GM21390 (cell line): ENCODE measurements around the gene TRIM27.
A peak's percentile ranks its signal among the peaks of the same experiment; 100 is the strongest.
"Not testable (repeated sequence)": the region's sequence is repeated elsewhere in the genome, so short reads cannot be mapped to it uniquely, and the experiment has no call there.

Source experiments
- ATAC-seq: cut with Tn5 transposase; IDR thresholded peaks from one replicate; pipeline ENCODE4 v1.9.1; 2021; ENCODE audit not compliant: unreplicated experiment

Gene TRIM27

DNA sequence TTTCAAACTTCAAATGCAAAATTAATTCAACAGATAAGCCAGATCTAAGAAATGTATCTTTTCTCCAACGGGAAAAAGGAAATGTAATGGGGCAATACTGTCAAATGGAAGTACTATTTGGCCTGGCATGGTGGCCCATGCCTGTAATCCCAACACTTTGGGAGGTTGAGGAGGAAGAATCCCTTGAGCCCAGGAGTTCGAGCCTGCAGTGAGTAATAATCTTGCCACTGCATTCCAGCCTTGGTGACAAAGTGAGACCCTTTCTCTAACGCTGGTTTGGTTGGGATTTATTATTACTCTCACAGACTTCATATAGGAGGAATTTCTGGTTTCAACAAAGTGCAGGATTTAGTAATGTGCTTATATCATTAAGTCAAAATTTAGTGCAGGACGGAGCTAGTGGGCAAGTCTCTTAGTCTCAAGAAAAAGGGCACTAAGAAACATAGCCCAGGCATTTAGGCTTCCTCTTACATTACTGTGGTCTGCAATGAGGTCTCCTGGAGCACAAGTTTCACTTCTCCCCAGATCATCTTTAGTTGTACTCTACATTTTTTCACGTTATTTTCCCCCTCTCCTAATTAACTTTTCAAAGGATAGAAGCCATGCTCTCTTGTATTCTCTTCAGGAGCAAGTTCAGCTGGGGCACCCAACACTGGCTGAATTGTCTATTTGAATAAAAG, 23.1 kb downstream of the TRIM27 start:
- ATAC-seq: no peak

DNA sequence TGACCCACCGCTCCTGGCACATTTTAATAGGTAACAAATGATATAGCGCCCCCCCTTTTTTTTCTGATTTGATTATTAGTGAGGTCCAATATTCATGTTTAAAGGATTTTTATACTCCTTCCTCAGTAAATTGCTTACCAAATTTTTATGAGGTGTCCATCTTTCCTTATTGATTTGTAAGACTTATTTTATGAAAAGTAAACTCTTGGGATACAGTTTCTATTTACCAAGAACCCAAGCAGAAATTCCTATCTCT, 25.1 kb downstream of the TRIM27 start:
- no peak for ATAC-seq

DNA sequence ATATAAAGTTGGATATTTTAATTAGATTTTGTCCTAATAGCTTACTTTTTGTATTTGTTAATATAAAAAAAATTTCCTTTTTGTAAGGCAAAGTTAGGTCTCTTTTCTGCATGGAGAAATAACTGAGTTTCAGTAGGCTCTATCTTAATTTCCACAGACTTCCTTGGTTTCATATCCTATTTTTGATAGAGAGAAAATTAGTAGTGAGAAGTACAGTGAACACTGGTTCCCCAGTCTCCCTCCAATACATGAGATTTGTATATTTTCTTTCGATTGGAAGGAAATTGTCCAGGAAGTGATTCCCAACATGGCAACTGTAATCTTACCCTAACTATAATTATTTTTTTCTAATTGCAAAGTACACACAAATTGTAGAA, 26.4 kb downstream of the TRIM27 start:
- no peak for ATAC-seq

DNA sequence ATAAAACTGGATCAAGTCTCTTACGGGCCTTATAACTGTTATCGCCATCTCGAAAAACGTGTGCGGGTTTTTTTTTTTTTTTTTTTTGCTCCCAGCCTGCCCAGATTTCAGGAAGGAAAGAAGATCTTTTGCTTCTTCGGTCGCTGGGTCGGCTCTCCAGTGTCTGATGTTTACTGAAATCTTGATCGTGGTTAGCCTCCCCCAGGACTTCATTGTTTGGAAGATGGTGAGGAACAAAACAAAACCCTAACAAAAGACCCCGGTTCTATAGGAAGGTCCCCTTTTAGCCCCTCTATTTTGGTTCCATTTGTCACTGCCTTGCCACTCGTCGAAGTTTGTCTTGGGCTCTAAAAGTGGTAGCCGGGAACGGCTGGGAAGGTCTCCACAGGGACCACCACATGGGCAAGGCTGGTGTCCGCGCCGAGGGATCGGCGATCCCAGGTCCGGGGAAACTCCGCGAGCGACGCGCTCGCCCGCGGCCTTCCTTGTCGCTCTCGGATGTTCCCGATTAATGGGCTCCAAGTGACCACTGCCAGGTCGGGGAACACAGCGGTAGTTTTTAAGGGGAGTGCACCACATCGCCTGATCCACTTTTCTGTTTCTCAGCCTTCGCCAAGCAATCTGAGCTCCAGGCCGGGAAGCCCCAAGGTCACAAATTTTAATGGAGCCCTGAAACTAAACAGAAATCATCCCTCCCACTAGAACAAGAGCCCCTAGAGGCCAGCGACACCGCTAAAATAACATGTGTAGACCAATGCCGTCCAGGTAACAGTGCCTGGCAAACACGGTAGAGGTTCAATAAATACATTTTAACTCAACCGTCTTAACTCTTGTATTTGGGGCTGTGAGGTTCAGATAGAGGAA, 27.0 kb downstream of the TRIM27 start:
- ATAC-seq: no peak

DNA sequence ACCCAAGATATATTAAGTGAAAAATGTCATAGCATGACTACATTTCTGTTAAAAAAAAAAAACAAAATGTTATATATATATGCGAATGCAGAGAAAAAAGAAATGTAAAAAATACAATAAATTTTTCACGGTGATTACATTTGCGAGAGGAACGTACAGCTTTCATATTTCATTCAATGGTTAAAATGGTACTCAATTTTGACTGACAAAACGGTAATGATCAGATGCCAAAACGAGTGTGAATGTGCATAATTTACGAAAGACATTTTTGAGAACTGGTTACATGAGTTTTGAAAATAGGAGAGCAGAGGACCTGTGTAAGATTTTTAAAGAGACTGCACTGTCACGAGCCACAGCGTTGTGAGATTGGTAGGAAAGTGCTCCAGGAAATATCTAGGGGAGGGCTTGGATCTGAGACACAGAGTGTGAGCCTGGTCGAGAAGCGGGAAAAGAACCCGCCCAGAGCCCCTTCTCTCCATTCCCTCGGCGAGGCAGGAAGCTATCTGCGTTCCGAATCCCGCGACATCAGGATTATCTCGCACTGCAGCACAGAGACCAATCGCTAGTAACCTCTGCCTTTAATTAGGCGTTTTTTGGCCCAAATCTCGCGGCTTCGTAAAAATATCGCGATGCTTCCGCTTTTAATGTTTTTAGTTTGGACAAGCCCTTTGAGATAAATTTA, 28.5 kb downstream of the TRIM27 start:
- ATAC-seq: peak; percentile 75

DNA sequence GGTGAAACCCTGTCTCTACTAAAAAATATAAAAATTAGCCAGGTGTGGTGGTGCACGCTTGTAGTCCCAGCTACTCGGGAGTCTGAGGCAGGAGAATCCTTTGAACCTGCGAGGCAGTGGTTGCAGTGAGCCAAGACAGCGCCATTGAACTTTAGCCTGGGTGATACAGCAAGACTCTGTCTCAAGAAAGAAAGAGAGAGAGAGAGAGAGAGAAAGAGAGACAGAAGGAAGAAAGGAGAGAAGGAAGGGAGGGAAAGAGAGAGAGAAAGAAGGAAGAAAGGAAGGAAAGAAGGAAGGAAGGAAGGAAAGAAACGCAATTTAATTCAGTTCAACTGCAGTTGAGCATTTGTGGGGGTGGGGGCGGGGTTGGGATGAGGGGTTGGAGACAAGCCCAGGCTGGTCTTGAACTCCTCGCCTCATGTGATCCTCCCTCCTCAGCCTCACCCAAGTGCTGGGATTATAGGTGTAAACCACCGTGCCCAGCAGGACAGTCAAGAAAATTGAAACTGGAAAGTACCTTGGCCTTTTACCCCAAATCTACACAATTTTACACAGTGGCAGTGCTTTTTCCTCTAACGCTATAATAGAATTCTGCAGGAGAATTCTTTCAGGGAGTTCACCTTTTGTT, 30.5 kb downstream of the TRIM27 start:
- no peak for ATAC-seq

DNA sequence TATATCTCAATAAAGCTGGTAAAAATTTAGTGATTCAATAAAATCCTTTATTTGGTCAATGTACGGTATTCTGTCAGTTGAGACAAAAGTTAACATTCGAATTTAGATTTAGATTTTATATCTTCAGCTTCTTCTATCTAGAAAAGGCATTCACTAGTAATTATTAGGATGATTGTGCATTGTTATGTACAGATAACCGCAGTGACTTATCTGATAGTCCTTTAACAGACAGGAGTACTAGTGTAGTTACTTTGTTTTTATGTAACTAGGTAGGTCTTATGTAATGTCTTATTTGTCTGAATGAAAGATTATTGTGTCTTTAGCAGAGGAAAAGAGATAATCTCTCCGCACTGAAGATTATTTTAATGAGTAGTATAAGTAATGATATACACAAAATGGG, 31.3 kb downstream of the TRIM27 start:
- ATAC-seq: no peak

DNA sequence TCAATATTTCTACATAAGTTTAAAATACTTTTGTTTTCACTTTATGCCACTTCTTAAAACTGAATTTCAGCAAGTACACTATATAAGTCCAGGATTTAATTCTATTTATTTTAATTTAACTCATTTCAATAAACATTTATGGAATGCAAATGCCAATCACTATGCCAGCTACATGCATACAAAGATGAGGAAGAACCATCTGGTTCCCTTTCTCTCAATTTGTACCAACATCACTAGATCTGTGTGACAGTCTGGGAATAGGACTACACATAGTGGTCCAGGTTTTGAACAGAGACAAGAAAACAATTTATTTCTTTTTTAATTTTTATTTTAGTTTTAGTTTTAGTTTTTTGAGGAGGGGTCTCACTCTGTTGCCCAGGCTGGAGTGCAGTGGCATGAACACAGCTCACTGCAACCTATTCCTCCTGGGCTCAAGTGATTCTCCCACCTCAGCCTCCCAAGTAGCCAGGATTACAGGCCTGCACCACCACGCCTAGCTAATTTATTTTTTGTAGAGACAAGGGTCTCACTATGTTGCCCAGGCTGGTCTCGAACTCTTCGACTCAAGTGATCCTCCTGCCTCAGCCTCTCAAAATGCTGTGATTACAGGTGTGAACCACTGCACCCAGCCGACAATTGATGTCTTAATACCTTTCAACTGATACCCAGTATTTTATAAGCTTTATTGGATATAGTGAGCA, 35.8 kb downstream of the TRIM27 start:
- ATAC-seq: no peak

DNA sequence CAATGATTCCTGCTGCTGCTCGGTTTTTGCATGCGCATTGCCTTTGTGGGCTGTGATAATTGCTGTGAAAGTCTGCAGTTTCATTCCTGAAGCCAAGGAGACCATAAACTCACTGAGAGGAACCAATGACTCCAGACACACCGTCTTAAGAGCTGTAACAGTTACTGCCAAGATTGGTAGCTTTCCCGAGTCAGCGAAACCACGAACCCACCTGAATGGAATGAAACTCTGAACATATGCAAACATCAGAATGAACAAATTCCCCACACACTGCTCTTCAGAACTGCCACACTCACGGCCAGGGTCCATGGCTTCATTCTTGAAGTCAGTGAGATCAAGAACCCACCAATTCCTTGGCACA, 37.7 kb downstream of the TRIM27 start:
- ATAC-seq: no peak

DNA sequence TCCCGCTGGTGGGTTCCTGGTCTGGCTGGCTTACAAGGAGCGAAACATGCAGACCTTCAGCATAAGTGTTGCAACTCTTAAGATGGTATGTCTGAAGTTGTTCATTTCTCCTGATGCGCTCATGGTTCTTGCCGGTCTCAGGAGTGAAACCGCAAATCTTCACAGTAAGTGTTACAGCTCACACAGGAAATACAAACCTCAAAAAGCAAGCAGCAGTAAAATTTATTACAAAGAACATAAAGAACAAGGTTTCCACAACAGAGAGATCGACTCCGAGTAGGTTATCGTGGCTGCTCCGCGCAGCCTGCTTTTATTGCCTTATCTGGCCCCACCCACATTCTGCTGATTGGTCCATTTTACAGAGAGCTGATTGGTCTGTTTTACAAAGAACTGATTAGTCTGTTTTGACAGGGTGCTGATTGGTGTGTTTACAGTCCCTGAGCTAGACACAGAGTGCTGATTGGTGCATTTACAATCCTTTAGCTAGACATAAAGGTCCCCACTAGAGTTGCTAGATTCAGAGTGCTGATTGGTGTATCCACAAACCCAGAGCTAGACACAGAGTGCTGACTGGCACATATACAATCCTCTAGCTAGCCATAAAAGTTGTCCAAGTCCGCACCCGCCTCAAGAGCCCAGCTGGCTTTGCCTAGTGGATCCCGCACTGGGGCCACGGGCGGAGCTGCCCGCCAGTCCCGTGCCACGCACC, 39.2 kb downstream of the TRIM27 start:
- peak; percentile 54 for ATAC-seq

DNA sequence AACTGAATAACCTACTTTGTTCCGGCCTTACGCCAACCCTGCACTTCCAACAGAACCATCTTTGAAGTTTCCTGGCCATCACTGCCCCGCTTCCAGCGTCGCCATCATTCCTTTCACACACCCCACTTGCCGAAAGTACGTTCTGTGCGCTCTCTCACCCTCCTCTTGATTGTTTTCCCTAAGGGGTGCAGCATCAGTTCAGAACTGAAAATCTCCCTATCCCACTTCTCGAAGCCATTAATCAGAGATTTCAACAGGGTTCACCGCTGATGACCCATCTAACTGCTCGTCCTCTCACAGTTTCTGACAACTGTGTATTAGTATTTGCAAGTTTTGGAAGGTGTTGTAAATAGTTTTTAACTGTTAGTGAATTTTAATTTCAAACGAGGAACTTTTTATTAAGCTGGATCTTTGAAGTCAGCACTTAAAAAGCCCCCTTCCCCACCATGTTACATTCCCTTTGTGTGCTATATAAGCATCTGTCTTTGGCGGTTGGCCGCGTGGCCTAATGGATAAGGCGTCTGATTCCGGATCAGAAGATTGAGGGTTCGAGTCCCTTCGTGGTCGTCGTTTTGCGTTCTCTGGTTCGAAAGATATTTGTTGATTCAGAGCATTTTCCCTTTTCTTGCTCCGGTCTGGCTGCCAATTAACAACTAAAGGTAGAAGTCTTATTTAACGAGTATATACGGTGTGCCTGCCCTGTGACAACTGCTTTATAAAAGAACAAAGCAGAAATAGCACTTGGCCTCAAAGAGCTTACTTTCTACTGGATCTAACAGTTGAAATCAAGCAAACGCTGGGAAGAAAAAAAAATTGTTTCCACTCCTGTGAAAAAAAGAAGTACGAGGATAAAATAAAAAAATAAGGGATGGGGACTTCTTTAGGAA, 42.6 kb downstream of the TRIM27 start:
- ATAC-seq: no peak

DNA sequence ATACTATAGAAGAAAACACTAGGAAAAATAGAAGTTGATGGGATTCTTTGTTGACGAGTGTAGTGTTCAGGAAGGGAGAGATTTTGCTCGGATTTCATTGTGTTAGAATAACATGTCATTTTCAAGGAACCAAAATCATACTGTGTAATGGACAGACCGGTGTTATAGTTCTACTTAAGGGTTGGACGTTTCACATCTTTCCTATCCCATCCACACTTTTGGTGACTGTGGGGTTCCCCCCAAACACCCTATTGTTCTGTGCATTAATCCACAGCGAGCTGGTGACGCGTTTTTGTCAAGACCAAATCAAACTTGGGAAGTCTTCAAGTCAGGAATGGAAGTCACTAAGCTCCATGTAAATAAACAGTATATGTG, 43.3 kb downstream of the TRIM27 start:
- no peak for ATAC-seq

DNA sequence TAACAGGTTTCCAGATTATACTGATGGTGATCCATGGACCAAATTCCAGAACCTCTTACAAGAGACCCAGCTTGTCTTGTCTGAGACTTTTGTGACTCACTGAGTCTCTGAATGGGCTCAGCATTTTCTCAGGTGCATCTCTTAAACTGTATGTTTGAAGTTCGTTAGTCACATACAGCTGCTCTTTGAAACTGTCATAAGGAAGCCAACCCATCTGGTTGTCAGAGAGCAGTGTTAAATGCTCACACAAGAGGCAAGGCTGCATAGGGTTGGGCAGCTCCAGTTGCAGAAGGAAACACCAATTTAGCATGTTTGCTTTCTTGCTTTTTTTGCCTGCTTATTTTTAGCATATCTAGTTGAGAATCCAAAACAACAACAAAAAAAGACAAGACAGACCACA, 47.1 kb downstream of the TRIM27 start:
- ATAC-seq: no peak

DNA sequence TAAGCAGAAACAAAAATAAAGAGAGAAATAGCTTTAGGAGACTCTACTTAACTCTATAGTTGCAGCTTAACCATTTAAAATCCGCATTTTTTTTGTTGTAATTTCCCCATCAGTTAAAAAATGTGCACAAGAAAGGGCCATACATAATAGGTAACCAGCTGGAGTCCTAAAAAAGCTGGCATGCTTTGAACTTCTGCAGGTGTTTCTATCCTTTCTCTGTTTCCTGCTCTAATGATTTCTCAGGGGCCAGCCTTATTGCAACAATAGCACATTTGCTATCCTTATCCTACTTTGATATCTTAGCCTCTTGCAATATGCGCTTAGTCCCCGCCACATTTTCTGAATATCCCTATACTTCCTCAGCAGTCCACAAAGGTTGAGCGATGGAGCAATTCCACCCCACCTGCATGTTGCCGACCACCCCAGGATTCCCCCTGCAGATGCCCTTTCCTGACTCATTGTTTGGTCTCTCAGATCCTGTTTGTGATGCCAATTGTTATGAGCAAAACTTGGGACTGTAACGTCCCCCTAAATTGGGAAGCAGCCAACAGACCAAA, 48.5 kb downstream of the TRIM27 start:
- ATAC-seq: no peak

DNA sequence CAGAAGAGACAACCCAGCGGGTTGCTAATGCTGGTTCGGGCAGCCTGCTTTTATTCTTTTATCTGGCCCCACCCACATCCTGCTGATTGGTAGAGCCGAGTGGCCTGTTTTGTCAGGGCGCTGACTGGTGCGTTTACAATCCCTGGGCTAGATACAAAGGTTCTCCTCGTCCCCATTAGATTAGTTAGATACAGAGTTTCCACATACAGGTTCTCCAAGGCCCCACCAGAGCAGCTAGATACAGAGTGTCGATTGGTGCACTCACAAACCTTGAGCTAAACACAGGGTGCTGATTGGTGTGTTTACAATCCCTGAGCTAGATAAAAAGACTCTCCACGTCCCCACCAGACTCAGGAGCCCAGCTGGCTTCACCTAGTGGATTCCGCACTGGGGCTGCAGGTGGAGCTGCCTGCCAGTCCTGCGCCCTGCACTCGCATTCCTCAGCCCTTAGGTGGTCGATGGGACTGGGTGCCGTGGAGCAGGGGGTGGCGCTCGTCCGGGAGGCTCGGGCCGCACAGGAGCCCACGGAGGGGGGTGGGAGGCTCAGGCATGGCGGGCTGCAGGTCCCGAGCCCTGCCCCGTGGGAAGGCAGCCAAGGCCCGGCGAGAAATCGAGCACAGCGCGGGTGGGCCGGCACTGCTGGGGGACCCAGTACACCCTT, 51.5 kb downstream of the TRIM27 start:
- ATAC-seq: not testable (repeated sequence)

DNA sequence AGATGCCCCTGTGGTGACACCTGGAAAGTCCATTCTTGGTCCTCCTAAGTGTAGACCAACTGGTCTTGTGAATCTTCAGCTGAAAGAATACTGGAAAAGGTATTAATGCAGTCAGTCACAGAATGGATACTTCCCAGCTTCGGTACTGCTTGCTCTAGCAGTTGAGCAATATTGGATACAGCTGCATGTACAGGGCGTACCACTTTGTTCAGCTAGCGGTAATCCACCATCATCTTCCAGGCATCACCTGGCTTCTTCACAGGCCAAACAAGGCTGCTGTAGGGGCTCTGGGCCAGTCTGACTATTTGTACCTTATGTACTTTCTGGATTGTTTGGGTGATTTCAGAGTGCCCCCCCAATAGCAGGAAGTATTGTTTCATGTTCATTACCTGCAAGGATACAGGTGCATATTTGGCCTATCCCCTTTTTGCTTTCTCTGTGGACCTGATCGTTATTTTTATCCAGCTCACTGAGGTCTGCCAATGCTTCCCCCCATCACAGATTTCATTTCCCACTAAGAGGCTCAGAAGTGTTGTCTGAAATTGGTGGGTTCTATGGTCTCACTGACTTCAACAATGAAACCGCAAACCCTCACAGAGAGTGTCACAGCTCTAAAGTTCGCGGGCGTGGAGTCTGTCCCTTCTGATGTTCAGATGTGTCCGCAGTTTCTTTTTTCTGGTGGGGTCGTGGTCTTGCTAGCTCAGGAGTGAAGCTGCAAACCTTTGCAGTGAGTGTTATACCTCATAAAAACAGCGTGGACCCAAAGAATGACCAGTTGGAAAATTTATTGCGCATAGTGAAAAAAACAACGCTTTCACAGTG, 52.2 kb downstream of the TRIM27 start:
- ATAC-seq: no peak

DNA sequence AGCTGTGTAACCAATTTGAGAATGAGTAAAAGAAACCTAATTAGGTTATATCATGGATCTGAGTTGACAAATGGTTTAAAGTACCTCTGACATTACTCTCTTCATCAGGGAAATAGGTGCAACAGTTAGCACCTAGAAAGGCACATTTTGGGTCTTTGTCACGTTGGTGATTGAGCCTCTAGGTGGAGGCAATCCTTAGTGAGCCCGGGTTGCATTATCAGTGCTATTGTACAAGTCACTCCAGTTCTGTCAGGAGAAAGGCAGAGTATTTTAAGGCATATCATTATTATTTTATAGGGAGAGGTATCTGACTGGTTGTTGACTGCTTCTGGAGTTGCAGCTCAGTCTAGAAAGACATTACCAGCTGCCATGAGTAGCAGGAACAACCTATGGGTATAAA, 54.9 kb downstream of the TRIM27 start:
- no peak for ATAC-seq

DNA sequence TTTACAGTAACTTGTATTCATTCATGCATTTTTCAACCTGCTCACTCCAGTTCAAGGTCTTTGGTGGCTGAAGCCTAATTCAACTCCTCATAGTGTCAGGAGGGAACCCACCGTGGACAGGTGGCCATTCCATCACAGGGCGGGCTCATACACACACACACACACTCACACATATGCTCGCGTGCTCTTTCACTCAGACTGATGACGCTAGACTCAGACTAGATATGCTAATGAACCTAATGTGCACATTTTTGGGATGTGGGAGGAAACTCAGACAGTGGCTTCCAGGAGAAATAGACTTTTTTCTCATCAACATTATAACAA, 56.7 kb downstream of the TRIM27 start:
- ATAC-seq: no peak
